22Rv1 (cell line): Measurements from ENCODE around the gene TPRX2.
A peak's percentile ranks its signal among the peaks of the same experiment; 100 is the strongest.
"Not testable (repeated sequence)": the region's sequence is repeated elsewhere in the genome, so short reads cannot be mapped to it uniquely, and the experiment has no call there.

ENCODE experiments used
- H3K27ac ChIP-seq: fragments of 450-650 bp; 2 replicates; pipeline ENCODE4 v1.5.1; 2017
- ZFX ChIP-seq: fragments of 450-650 bp; IDR thresholded peaks from 2 replicates; pipeline ENCODE4 v1.6.1; 2017; ENCODE audit warnings: antibody characterized with exemption, borderline replicate concordance
- TF ChIP-seq, protein P1 (sequence below): fragments of 450-650 bp; IDR thresholded peaks from 2 replicates; pipeline ENCODE4 v1.5.1; 2017; ENCODE audit warnings: mild to moderate bottlenecking

Gene TPRX2

GRCh38 chr19:47899335-47899734 is 40.3 kb downstream of the TPRX2 start:
- no peak for TF ChIP-seq ZFX
- TF ChIP-seq, protein P1, sequence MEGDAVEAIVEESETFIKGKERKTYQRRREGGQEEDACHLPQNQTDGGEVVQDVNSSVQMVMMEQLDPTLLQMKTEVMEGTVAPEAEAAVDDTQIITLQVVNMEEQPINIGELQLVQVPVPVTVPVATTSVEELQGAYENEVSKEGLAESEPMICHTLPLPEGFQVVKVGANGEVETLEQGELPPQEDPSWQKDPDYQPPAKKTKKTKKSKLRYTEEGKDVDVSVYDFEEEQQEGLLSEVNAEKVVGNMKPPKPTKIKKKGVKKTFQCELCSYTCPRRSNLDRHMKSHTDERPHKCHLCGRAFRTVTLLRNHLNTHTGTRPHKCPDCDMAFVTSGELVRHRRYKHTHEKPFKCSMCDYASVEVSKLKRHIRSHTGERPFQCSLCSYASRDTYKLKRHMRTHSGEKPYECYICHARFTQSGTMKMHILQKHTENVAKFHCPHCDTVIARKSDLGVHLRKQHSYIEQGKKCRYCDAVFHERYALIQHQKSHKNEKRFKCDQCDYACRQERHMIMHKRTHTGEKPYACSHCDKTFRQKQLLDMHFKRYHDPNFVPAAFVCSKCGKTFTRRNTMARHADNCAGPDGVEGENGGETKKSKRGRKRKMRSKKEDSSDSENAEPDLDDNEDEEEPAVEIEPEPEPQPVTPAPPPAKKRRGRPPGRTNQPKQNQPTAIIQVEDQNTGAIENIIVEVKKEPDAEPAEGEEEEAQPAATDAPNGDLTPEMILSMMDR = no peak
- no peak overlapping the region for H3K27ac ChIP-seq

DNA sequence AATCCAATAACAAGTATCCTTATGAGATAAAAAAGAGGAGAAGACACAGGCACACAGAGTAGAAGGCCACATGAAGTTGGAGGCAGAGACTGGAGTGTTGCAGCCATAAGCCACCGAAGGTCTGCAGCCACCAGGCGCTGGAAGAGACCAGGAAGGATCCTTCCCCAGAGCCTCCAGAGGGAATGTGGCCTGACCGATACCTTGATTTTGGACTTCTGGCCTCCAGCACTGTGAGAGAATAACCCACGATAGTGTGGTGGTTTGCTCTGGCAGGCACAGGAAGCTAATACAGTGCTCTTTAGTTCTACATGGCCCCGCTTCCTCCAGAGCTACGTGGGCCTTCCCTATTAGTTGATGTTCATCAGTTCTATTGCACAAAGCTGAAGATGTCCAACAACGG is 42.3 kb downstream of the TPRX2 start:
- TF ChIP-seq, protein P1 = no peak
- no peak for TF ChIP-seq ZFX
- no peak overlapping the region for H3K27ac ChIP-seq

GRCh38 chr19:47909350-47909749 is 50.3 kb downstream of the TPRX2 start:
- H3K27ac ChIP-seq = not testable (repeated sequence)
- TF ChIP-seq, protein P1 = peak; percentile 60

DNA sequence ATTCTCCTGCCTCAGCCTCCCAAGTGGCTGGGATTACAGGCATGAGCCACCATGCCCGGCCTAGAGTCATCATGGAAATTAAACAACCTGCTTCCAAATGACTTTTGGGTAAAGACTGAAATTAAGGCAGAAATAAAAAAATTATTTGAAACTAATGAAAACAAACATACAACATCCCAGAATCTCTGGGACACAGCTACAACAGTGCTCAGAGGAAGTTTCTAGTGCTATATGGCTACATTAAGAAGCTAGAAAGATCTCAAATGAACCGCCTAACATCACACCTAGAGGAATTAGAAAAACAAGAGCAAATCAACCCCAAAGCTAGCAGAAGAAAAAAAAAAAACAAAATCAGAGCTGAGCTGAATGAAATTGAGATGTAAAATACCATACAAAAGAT is 51.2 kb downstream of the TPRX2 start:
- not testable (repeated sequence) for H3K27ac ChIP-seq
